ENCODE data around the gene MSL3B.

MSL3B gene

DNA sequence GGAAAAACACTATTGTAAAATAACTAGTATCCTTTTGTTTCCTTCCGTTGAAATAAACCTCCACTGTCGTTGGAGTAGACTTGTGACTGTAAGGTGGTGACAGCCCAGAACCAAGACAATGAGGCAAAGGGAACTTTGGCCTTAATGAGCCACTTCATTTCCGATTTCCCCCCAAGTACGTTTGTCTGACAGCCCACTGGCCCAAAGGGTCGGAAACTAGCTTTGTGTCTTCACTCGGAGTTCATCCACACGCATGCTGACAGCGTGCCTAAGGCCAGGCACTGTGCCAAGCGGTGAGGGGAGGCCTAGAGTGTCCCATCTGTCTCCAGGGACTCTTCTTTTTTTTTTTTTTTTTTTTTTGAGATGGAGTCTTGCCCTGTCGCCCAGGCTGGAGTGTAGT, 34.8 kb downstream of the MSL3B start:
- no peak for DNase-seq (ENCODE audit: low read depth in 2 of 2)

DNA sequence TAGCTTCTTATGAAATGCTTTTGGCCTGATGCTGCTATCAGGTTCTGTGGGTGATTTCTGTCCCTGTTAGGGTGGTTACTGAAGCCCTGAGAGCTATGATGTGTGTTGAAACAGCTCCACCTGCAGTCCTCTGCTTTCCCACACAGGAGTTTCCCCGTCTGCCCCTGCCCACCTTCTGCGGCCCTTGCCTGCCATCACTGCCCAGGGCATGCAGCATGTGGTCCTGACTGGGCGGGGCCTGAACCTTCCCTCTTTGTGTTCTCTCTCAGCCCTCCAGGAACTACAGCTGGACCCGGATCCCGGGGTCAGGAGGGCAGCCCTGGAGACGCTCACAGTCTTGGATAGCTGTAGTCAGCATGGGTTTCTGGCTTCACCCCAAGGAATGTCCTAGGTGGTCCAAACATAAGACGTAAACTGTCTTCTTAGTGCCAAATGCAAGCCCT, 35.3 kb downstream of the MSL3B start:
- no peak for DNase-seq (ENCODE audit: low read depth in 2 of 2)

DNA sequence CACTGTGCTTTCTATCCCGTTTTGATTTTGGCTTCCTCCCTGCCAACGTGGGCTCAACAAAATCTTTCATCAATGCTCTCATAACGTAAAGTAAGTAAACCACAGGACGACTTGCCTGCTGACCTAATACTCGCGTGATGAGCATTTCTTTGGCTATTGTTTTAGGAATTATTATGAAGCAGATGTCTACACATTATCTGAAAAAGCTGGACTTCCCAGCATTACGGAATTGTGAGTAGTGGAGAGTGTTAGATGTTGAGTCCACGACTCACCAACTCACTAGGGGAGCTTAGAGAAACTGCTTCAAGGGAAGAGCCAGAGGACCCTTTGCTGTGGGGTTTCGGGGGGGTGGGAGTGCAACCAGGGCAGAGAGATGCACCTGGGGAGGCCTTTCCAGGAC, 35.8 kb downstream of the MSL3B start:
- no peak for DNase-seq (ENCODE audit: low read depth in 2 of 2)

DNA sequence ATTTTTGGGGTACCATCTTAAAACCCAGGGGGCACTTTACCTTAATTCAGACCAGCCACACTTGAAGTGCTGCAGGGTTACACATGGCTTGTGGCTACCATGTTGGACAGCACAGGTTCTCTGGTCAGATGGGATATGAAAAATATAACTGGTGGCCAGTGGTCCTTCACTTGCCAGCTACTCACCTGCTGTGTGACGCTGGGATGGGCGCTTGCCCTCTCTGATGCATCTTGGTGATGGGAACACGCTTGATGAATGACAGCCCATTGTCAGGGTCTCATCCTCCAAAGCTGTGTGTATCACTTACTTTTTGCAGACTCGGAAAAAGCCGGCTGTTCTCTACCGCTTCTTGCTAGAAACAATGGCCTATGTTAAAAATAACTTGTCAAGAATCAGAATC, 36.3 kb downstream of the MSL3B start:
- no peak for DNase-seq (ENCODE audit: low read depth in 2 of 2)

DNA sequence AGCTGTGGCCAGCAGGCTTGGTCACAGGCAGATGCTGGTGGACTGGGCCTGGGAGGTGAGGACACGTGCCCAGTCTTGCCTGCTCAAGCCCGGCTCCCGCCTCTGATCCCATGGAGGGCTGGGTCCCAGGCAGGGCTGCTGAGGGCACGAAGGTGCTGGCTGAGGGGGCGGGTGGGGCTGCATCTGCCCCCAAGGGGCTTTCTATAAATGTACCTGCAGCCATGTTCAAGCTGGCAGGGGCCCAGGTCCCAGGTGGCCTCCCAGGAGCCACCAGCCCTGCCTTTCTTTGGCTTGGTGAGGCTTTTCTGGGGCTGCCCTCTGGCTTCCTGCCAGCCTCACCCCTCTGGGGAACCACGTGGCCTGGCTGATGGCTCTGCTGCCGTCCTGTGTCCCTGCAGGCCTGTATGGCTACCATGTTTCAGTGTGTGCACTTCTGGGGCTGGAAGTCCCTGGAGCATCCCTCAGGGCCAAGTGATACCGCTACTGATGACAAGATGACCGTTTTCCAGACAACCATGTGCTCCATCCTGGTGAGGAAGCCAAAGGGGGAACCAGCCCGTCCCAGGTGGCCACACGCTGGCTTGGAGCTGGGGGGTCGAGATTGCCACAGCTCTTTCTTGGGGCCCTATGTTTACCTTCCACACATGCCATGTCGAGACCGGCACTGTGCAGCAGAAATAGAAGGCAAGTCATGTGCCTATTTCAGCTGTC, 37.0 kb downstream of the MSL3B start:
- no peak for DNase-seq (ENCODE audit: low read depth in 2 of 2)

DNA sequence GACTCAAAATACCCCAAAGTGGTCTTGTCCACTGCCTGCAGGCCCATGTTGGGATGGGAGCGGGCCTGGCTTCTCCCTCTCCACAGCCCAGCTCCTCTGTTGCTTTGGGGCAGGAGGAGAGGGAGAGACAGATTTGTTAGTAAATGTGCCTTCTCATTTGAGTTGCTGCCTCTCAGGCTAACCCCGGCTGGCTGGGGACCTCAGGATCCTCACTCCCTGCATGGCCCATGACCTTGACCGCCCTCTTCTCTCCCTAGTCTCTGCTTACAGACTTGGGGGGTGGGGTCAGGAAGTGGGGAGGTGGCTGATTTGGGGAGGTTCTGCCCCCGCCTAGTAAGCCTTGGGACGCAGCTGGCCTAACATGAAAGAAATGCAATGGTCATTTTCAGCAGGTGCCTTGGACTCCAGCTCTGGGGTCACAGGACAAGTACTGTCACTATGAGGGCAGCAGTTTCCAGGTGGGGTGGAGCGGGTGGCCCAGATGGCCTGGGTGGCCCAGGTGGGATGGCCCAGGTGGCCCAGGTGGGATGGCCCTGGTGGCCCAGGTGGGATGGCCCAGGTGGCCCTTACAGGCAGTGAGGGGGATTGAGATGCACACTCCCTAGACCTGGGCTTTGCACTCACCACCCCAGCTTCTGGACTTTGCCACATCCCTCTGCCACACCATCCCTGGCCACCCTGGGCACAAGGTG, 37.9 kb downstream of the MSL3B start:
- no peak for DNase-seq (ENCODE audit: low read depth in 2 of 2)

DNA sequence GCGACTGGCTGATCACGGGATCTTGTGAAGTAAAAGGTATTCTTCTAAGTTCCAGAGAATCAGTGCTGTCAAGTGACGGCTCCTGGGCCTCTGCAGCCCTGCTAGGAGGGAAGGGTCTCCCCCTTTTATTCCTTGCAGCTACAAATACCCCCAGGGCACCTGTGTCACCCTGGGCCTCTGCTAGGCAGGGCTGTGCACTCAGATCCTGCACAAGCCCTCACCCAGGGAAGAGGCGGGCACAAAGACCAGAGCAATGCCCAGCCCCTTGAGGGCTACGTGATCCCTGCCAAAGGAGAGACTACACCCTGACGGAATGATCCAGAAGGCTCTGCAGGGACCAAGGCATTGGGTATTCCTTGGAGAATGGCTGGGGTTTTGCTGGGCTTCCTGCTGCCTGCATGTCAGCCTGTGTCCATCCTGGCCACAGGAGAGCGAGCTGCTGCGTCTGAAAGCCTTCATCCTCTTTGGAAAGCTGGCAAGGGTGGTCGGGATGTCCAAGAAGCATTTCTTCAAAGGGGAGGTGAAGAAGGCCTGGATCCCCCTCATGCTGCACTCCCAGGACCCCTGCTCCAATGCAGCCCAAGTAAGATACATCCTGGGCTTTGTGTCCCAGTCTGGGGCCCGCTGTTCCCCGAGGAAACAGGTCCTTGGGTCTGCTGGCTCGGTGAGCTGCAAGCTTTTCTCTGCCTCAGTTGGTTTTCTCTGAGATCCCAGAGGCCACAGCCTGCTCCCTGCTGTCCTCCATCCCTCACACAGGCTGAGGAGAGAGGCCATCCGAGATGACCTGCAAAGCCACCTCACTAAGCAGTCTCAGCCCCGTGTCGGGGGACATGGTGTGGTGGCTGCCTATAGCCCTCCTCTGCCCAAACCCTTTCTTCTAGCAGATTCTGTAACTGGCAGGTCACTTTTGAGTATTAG, 38.7 kb downstream of the MSL3B start:
- no peak for DNase-seq (ENCODE audit: low read depth in 2 of 2)

DNA sequence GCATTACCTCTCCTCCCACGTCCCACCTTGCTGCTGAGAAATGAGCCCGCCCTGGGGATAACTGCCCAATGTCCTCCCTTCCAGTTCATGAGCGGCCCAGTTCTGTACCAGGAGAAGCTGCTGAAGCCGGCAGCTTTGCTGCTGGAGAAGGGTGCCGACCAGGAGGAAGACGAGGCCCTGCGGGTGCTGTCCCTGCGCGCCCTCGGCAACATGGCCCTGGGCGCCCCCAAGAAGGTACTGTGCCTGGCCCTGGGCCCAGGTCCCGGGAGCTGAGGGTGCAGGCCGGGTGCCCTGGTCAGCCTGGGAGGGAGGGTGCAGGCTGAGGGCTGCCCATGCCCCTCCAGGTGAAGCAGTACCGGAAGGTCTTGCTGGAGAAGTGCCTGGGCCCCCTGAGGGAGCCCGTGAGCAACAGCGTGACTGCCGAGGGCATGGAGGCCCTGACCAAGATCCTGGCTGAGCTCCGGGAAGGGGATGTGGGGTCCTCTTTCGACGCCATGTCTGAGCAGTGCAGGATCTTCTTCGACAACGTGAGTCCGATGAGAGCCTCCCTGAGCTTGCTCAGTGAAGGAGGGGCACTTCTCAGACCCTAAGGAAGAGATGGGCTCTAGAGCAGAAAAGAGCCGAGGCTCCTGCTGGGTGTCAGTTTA, 39.5 kb downstream of the MSL3B start:
- no peak for DNase-seq (ENCODE audit: low read depth in 2 of 2)

DNA sequence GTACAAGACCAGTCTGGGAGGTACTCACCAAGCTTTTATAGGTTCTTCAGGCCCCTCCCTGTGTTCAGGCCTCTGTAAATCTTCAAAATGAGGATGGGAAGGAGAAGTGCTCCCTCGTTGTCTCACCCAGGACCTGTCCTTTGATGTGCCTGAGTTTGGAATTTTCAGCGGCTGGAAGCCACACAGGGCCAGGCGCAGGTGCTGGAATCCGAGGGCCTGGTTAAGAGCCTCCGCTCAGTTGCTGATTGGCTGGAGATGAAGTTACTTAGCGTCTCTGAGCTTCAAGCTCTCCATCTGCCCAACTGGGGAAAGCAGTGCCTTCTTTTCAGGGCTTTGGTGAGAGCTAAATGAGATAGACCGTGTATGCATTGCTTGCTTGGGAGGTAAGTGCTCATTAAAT, 43.8 kb downstream of the MSL3B start:
- no peak for DNase-seq (ENCODE audit: low read depth in 2 of 2)

DNA sequence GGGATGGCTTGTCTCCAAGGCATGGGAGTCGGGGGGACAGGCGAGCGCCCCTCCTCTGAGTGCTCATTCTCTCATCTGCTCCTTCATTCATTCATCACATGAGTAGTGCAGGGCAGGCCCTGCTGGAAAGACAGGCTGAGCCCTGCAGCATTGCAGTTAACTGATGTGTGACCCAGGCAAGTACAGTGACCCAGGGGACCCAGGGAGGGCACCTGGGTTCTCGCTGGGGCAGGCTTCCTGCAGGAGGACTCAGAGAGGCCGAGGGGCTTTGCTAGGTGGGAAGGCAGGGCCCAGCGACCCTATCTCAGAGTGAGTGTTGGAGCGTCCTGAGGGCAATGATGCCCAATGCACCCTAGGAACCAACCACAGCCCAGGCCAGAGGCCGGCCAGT, 44.5 kb downstream of the MSL3B start:
- DNase-seq (ENCODE audit: low read depth in 2 of 2): no peak

DNA sequence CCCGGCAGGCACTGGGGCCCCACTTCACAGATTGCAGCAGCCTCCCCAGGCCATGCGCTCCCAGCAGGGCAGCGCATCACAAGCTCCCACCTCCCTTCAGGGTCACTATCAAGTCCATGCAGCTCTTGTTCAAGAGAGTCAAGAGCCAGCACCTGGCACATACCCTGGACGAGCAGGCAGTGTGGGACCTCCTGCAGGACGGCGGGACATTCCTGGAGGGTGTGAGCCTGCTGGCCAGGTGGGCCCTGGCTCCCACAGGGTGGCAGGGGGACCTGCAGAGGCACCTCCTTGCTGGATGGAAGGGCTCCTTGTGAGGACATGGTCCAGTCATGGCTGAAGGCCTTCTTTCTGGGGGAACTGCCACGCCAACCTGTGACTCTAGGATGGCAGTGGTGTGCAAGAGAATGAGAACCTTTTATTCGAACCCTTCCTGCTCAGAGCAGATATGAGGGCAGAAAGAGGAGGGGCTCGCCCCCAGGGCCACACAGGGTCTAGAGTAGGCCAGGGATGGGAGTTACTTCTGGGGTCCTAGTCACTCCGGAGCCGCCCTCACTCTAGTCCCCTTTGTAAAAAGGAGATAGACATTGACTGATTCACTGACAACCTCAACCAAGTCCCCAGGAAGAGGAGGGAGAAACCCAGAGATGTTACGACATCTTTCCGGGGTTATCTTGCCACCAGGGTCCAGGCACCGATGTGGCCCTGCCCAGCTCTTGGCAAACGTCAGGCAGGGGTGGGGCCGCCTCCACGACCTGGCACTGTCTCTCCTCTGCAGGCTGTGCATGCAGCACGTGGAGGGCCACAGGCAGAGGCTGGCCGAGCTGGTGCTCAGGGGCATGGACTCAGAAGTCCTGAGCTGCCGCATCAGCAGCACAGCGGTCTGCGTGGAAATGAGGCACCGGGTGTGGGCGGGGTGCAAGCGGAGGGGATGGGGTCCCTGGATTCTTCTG, 45.1 kb downstream of the MSL3B start:
- no peak for DNase-seq (ENCODE audit: low read depth in 2 of 2)

DNA sequence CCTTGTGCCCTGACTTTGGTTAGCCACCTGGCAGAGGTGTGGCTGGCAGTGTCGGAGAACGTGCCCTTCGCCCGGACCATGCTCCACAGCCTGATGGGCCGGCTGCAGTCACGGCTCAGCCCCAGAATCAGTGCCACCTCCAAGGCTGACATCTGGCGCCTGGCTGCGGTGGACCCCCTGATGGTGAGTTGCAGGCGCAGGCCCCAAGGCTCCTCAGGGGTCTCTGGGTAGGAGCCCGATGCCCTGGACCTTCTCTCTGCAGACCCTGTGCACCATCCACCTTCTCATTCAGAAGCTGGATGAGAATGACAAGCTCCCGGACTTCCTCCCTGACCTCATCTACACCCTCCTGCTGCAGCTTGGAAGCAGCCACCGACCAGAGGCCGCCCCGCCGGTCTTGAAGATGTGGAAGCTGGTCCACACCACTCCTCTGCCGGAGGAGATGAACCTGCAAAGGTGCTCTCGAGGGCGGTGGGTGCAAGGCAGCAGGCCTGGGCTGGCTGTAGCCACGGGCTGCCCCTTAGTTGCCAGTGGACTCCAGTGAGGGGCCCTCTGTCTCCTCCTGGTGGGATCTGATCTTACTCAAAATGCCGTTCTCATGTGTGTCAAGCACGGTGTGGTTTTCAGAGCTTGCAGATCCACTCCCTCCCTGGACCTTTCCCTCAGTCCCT, 46.0 kb downstream of the MSL3B start:
- no peak for DNase-seq (ENCODE audit: low read depth in 2 of 2)

DNA sequence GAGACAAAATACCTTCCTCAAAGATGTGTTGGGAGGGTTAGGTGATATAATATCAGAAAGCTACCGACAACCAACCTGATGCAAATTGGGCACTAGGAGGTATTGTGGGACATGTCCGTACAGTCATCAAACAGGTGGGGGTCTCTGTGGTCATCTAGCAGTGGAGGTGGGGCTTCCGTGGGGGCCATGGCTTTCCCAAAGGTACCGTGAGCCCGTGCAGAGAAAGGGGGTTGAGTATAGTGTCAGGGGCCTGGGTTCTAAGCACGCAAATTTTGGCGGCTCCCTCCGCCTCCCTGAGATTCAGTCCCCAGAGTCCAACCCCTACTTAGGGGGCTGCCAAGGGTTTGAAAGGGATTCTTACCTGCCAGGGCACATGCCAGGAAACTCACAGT, 46.5 kb downstream of the MSL3B start:
- DNase-seq (ENCODE audit: low read depth in 2 of 2): no peak

DNA sequence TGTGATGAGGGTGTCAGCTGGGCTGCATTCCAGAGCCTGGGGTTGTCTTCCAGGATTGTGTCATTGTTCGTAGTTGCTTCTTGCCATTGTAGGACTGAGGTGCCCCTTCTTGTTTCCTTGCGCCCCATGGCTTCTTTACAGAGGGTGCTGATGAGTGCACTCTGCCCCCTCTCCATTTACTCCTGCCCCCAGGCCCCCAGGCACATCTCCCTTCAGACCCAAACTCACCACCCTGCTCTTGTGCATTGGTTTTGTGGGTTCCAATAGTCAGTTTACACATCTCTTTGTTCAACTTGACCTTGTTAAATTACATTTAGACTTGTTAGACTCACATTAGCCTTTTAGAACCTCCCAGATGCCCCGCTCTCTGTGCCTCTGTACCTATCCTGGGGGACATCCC, 47.0 kb downstream of the MSL3B start:
- no peak for DNase-seq (ENCODE audit: low read depth in 2 of 2)

DNA sequence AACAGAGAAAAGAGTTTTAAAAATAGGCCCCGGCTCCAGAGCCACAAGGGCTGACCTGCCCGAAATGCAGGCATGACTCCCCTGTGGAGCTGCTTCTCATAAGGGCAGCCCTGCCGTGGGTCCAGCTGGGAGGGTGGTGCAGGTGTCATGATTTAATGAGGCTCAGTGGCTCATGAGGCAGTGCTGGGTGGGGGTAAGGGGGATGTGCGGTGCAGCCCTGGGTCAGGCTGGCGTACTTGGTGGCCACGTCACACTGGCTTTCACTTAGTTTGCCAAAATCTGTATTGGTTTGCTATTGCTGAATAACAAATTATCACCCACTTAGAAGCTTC, 47.4 kb downstream of the MSL3B start:
- no peak for DNase-seq (ENCODE audit: low read depth in 2 of 2)

DNA sequence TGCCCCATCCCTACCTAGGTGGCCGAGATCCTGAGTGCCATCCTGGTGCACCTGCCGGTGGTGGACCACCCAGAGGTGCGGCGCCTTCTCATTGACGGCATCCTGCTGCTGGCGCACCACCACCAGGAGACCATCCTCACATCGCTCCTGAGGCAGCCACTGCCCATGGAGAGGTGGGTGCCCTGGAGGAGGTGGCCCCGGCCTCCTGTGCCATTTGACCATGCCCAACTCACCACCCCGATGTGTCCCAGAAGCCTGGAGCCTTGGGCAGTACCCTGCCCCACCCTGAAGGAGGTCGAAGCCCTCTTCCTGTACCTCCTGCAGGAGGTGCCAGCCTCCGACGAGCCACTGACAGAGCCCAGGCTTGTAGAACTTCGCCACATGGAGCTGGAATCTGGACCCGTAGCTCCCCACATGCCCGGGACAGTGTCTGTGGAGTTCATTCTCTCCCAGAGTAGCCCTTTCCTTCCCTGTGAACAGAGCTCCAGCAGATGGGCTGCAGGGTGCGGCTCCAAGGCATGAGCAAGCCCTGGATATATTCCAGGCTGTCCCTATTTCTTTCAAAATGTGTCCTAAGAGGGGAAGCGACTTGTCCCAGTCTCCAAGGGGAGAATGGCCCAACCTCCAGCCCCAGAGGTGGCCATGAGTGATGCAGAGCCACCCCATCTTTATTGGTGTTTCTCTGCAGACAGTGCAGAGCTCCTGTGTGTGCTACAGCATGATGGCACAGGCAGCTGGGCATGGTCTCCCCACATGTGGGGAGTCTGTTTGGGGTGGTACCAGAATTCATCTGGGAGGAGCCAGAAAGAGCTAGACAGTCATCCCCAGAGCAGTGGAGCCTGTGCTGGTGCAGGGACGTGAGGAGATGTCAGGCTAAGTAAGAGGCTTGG, 48.1 kb downstream of the MSL3B start:
- DNase-seq (ENCODE audit: low read depth in 2 of 2): no peak

DNA sequence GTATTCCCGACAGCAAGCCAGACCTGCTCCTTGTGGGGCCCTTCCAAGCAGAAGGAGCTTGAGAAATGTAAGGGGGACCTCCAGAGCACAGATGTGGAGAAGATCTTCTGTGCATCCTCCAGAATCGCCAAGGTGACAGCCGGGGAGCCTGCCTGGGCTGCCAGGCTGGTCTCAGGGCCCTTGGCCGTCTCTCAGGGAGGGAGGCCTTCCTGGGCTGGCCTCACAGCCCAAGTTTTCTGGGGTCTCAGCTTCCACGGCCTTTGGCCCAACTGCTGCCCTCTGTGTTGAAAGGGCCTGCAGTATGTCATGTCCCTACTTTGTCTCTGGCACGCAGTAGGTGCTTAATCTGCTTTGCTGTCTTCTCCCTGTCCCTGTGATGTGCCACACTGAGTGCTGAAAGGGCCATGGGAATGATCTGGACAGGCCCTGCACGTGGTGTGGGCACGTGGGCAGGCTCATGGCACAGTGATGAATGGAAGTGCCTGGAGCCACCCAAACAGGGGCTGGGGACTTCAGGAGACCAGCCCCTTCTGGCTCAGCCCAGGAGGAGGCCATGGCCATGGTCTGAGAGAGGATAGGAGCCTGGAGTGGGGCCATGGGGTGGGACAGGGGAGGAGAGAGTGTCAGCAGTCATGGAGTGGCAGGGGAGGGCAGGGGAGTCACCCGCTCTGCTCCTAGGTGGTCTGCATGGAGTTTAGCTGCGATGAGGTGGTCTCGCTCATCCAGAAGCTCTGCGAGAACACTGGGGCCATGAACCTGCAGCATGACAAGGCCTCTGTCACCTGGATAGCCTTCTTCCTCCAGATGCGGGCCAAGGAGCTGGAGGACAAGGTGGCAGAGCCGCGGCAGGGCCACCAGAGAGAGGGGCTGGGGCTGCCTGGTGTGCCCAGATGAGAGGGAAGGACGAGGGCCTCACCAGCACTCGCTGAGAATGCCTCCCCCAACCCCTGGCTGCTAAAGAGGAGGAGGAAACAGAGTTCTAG, 49.3 kb downstream of the MSL3B start:
- DNase-seq (ENCODE audit: low read depth in 2 of 2): no peak

DNA sequence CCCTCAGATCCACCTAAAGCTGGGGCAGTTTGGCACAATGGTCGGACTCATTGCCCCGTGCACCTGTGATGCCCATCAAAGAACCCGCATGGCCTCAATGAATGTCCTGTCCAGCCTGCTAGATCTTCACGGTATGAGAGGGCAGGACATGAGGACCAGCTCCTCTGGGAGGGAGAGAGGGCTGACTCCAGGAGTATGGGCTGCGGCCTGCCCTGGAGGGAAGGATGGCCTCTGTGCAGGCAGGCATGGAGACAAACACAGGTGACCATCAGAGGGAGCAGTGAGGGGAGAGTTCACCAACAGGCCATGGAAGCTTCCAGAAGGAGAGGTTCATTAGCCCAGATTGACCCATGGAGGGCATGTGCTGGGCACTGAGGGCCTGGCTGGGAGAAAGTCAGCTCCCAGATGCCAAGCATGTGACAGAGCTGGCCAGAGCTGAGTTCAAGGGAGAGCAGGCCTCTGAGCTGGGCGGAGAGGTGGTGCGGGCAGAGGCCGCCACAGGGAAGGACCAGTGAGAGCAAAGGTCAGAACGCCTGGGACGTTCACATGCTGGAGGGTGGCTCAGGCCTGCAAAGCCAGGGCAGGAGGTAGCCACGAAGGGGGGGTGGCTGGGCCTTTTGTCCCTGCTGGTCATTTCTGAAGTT, 50.1 kb downstream of the MSL3B start:
- DNase-seq (ENCODE audit: low read depth in 2 of 2): no peak

All from stimulated activated CD4-positive, alpha-beta T cell treated with anti-CD3 and anti-CD28 coated beads, Interleukin-1b, Interleukin-23, amount 100 ng/mL, for 4 hours (primary cell).